H9 (cell line): Measurements from ENCODE around the gene SHISA9. TPM values are rescaled to one million over a fixed set of nuclear protein-coding genes. Genes with fewer than 3 reads are reported as not detected.

Experiments
- DNase-seq: peaks from one replicate; pipeline ENCODE4 v3.0.0-alpha.2; 2017
- H2AFZ ChIP-seq: one replicate; pipeline ENCODE4 v1.6.1; 2013; ENCODE audit warnings: mild to moderate bottlenecking, low read length, control low read depth, moderate library complexity
- H2AK5ac ChIP-seq: 2 replicates; pipeline ENCODE4 v1.6.1; 2013; ENCODE audit warnings: low read length, control low read depth, mixed read lengths; ENCODE audit not compliant: insufficient read length
- H2BK120ac ChIP-seq: one replicate; pipeline ENCODE4 v1.6.1; 2013; ENCODE audit warnings: low read depth, mild to moderate bottlenecking, low read length, control low read depth, inconsistent platforms; ENCODE audit not compliant: poor library complexity, severe bottlenecking
- H2BK12ac ChIP-seq: 2 replicates; pipeline ENCODE4 v1.6.1; 2013; ENCODE audit warnings: low read length, control low read depth, mixed read lengths, low read depth; ENCODE audit not compliant: insufficient read length
- H2BK15ac ChIP-seq: 2 replicates; pipeline ENCODE4 v1.6.1; 2013; ENCODE audit warnings: low read depth, low read length, control low read depth
- H2BK20ac ChIP-seq: one replicate; pipeline ENCODE4 v1.6.1; 2013; ENCODE audit warnings: low read depth, mild to moderate bottlenecking, low read length, control low read depth, inconsistent platforms; ENCODE audit not compliant: poor library complexity, severe bottlenecking
- H2BK5ac ChIP-seq: 2 replicates; pipeline ENCODE4 v1.6.1; 2013; ENCODE audit warnings: low read length, control low read depth, mixed read lengths; ENCODE audit not compliant: insufficient read length
- H3K14ac ChIP-seq: 2 replicates; pipeline ENCODE4 v1.6.1; 2013; ENCODE audit warnings: low read length, control low read depth; ENCODE audit not compliant: insufficient read depth
- H3K18ac ChIP-seq: 2 replicates; pipeline ENCODE4 v1.6.1; 2013; ENCODE audit warnings: low read depth, mild to moderate bottlenecking, mixed read lengths, low read length, control low read depth; ENCODE audit not compliant: insufficient read length
- H3K23ac ChIP-seq: 2 replicates; pipeline ENCODE4 v1.6.1; 2013; ENCODE audit warnings: low read length, control low read depth, mixed read lengths, low read depth; ENCODE audit not compliant: insufficient read length
- H3K23me2 ChIP-seq: 2 replicates; pipeline ENCODE4 v1.6.1; 2013; ENCODE audit warnings: low read depth, mild to moderate bottlenecking, mixed read lengths, low read length, control low read depth; ENCODE audit not compliant: insufficient read length, poor library complexity, severe bottlenecking
- H3K27ac ChIP-seq: 2 replicates; pipeline ENCODE4 v1.5.1; 2013; ENCODE audit warnings: low read length, control low read depth, mixed read lengths, low read depth; ENCODE audit not compliant: insufficient read length
- H3K27me3 ChIP-seq: 2 replicates; pipeline ENCODE4 v1.6.1; 2013; ENCODE audit warnings: low read length, control low read depth, inconsistent platforms; ENCODE audit not compliant: insufficient read depth
- H3K4ac ChIP-seq: 2 replicates; pipeline ENCODE4 v1.6.1; 2013; ENCODE audit warnings: low read depth, mild to moderate bottlenecking, control low read depth, inconsistent platforms, low read length, moderate library complexity
- H3K4me1 ChIP-seq: 2 replicates; pipeline ENCODE4 v1.6.1; 2013; ENCODE audit warnings: low read length, control low read depth, inconsistent platforms; ENCODE audit not compliant: insufficient read depth
- H3K4me2 ChIP-seq: 2 replicates; pipeline ENCODE4 v1.6.1; 2013; ENCODE audit warnings: low read length, control low read depth, mixed read lengths; ENCODE audit not compliant: insufficient read length, insufficient read depth
- H3K56ac ChIP-seq: 2 replicates; pipeline ENCODE4 v1.6.1; 2013; ENCODE audit warnings: low read depth, mild to moderate bottlenecking, mixed read lengths, low read length, control low read depth; ENCODE audit not compliant: insufficient read length
- H3K79me1 ChIP-seq: 2 replicates; pipeline ENCODE4 v1.6.1; 2013; ENCODE audit warnings: low read depth, mild to moderate bottlenecking, moderate library complexity, low read length, control low read depth, inconsistent platforms; ENCODE audit not compliant: insufficient read depth, poor library complexity, severe bottlenecking
- H3K79me2 ChIP-seq: 2 replicates; pipeline ENCODE4 v1.6.1; 2013; ENCODE audit warnings: low read length, control low read depth, inconsistent platforms; ENCODE audit not compliant: insufficient read depth
- H3K9ac ChIP-seq: 2 replicates; pipeline ENCODE4 v1.6.1; 2013; ENCODE audit warnings: low read length, control low read depth, mixed read lengths; ENCODE audit not compliant: insufficient read length; ENCODE audit errors: extremely low read depth
- H3K9me3 ChIP-seq: one replicate; pipeline ENCODE4 v1.6.1; 2013; ENCODE audit warnings: low read depth, low read length, inconsistent platforms; ENCODE audit not compliant: control insufficient read depth
- H3T11ph ChIP-seq: one replicate; pipeline ENCODE4 v1.6.1; 2013; ENCODE audit warnings: mild to moderate bottlenecking, low read length, control low read depth, inconsistent platforms
- H4K20me1 ChIP-seq: one replicate; pipeline ENCODE4 v1.6.1; 2013; ENCODE audit not compliant: control insufficient read depth, insufficient read length, insufficient read depth
- H4K5ac ChIP-seq: 2 replicates; pipeline ENCODE4 v1.6.1; 2013; ENCODE audit warnings: low read depth, mild to moderate bottlenecking, mixed read lengths, low read length, control low read depth; ENCODE audit not compliant: insufficient read length
- H4K8ac ChIP-seq: replicated peaks from 2 replicates; pipeline ENCODE4 v1.6.1; 2013; ENCODE audit warnings: low read length, control low read depth, mixed read lengths, low read depth; ENCODE audit not compliant: insufficient read length
- H4K91ac ChIP-seq: 2 replicates; pipeline ENCODE4 v1.6.1; 2013; ENCODE audit warnings: low read depth, mild to moderate bottlenecking, moderate library complexity, mixed read lengths, low read length, control low read depth; ENCODE audit not compliant: insufficient read length
- H3K27ac Mint-ChIP-seq, 3 experiments: 2 replicates in 2 of 3; 3 replicates in 1 of 3; pipeline ENCODE4 v1.8.0; 2020 to 2021; ENCODE audit warnings: mixed read lengths in 3 of 3, mild to moderate bottlenecking in 1 of 3, moderate library complexity in 1 of 3
- H3K27me3 Mint-ChIP-seq: 2 replicates; pipeline ENCODE4 v1.8.0; 2021; ENCODE audit warnings: low read depth, mild to moderate bottlenecking, moderate library complexity, mixed read lengths
- H3K36me3 Mint-ChIP-seq, 3 experiments: 2 replicates in 2 of 3; 3 replicates in 1 of 3; pipeline ENCODE4 v1.8.0; 2020 to 2021; ENCODE audit warnings: low read depth in 3 of 3, mixed read lengths in 3 of 3; ENCODE audit not compliant: insufficient read depth in 1 of 3
- H3K4me1 Mint-ChIP-seq, 2 experiments: 2 replicates each; pipeline ENCODE4 v1.8.0; 2020; ENCODE audit warnings: mixed read lengths in 2 of 2
- H3K4me3 Mint-ChIP-seq, 2 experiments: 2 replicates in 1 of 2; 3 replicates in 1 of 2; pipeline ENCODE4 v1.8.0; 2020 to 2021; ENCODE audit warnings: mild to moderate bottlenecking in 2 of 2, mixed read lengths in 2 of 2, moderate library complexity in 1 of 2
- H3K9me3 Mint-ChIP-seq, 2 experiments: 2 replicates in 1 of 2; 3 replicates in 1 of 2; pipeline ENCODE4 v1.8.0; 2020; ENCODE audit warnings: mild to moderate bottlenecking in 2 of 2, mixed read lengths in 2 of 2, moderate library complexity in 1 of 2
- WGBS: extraction: QIAGEN DNeasy Blood & Tissue Kit; methylation state at CpG from one replicate; pipeline ENCODE4 v1.1.7; 2013; ENCODE audit warnings: missing lambda C conversion rate, low lambda C conversion rate, mixed read lengths; ENCODE audit not compliant: insufficient read length; ENCODE audit errors: extremely low coverage; 5-methylcytosine and 5-hydroxymethylcytosine counted together
- total RNA-seq: library from RNA; stranded (reverse); gene quantifications from 2 replicates; pipeline ENCODE4 v1.2.1, GENCODE V29; 2021
- TF ChIP-seq, protein P1 (sequence below): fragments of 200-600 bp; sonication (generic); conservative IDR thresholded peaks from 3 replicates; pipeline ENCODE4 v1.8.0; 2021; ENCODE audit warnings: antibody characterized with exemption, mild to moderate bottlenecking

SHISA9 gene
- total RNA-seq, 1 experiment from 2014 or later: 7.0 TPM

DNA sequence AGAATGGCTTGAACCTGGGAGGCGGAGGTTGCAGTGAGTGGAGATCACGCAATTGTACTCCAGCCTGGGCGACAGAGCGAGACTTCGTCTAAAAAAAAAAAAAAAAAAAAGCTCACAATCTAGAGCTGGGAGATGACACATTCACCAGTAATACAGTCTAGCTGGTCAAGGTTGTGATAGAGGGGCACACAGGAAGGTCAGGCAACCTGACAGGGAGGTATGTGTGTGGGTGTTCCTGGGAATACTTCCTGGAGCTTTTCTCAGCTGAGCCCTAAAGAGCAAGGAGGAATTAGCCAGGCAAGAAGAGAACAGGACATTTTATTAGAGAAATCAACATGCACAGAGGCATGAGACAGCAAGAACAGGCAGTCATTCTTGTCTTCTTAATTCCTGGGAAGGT, 216.7 kb downstream of the SHISA9 start:
- Mint-ChIP-seq H3K4me3 (no peak overlapping the region), H3K27me3 (no peaks in the 10 kb centered on the region), H3K4me1 (peaks cover 29 to 44% of the 10 kb centered on the region in 2 experiments), H3K36me3 (peaks cover 4 to 13% (median 7%) of the 10 kb centered on the region in 3 experiments; a peak in 6 of 7 replicates), H3K9me3 (peaks cover 11 to 14% of the 10 kb centered on the region in 2 experiments), H3K27ac (peak overlapping the region in 2 of 3 experiments; percentile 46 to 53; a peak in 4 of 7 replicates)
- Histone ChIP-seq H3K27me3 (no peaks in the 10 kb centered on the region), H3K18ac (no peak overlapping the region), H2BK5ac (no peak overlapping the region), H3K79me1 (no peaks in the 10 kb centered on the region), H2BK120ac (no peak overlapping the region), H2BK12ac (no peak overlapping the region), H3K23ac (no peak overlapping the region), H3K9ac (no peak overlapping the region), H3K9me3 (no peaks in the 10 kb centered on the region), H4K5ac (no peak overlapping the region), H2AFZ (no peak overlapping the region), H3K27ac (no peak overlapping the region), H3K4me1 (peaks cover 14% of the 10 kb centered on the region; the same call in 1 of the 2 replicates), H2BK20ac (no peak overlapping the region), H3K4me2 (no peak overlapping the region), H3K4ac (no peak overlapping the region), H2BK15ac (no peak overlapping the region), H3T11ph (no peak overlapping the region), H3K23me2 (no peaks in the 10 kb centered on the region), H2AK5ac (no peak overlapping the region), H4K8ac (no peak overlapping the region), H3K56ac (no peak overlapping the region), H3K79me2 (no peaks in the 10 kb centered on the region), H3K14ac (no peak overlapping the region), H4K91ac (no peak overlapping the region), H4K20me1 (no peaks in the 10 kb centered on the region)
- TF ChIP-seq, protein P1, sequence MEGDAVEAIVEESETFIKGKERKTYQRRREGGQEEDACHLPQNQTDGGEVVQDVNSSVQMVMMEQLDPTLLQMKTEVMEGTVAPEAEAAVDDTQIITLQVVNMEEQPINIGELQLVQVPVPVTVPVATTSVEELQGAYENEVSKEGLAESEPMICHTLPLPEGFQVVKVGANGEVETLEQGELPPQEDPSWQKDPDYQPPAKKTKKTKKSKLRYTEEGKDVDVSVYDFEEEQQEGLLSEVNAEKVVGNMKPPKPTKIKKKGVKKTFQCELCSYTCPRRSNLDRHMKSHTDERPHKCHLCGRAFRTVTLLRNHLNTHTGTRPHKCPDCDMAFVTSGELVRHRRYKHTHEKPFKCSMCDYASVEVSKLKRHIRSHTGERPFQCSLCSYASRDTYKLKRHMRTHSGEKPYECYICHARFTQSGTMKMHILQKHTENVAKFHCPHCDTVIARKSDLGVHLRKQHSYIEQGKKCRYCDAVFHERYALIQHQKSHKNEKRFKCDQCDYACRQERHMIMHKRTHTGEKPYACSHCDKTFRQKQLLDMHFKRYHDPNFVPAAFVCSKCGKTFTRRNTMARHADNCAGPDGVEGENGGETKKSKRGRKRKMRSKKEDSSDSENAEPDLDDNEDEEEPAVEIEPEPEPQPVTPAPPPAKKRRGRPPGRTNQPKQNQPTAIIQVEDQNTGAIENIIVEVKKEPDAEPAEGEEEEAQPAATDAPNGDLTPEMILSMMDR: no peak
- no CpG with 5 or more reads among the region's 5 CpGs for WGBS
- no peak for DNase-seq
